ENCODE results near the gene ANXA10. TPM values are rescaled to one million over a fixed set of nuclear protein-coding genes. Genes with fewer than 3 reads are reported as not detected.

The ANXA10 gene
- total RNA-seq, 1 experiment from 2014 or later: not detected

DNA sequence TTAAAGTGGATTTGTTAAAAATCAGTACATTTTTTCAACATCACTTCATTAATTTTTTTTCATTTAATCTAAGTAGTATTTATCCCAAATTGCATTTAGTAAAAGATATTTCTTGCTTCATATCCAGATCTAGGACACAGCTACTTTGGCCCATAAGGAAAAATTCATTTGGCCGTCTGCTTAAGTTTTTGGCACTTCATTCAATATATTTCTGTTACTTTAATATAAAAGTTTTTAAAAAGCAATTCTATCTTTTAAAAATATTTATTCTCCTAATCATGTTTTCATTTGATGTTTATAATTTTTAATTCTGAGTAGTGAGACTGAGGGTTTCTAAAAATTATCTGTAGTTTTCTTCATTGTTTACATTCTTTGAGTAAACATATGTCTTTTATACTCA, 28.5 kb downstream of the ANXA10 start:
- CTCF ChIA-PET: no interaction called here
- intact Hi-C loops (cut with micrococcal nuclease): no loop called here

GRCh38 chr4:168124008-168124641, 31.8 kb downstream of the ANXA10 start:
- ChIA-PET CTCF (interaction anchor here (0.6 to 1.3 kb wide), 4 partner anchors 10 to 1111 kb away, joined by 3 to 6 read pairs (median 4); no protein-coding TSS in a partner anchor), POLR2A (interaction anchor here (0.6 to 1.3 kb wide), 3 partner anchors 12 to 403 kb away, joined by 3 read pairs; no protein-coding TSS in a partner anchor)
- BruUV-seq (replicated peaks): no TSS peak
- TF ChIP-seq, protein P1, sequence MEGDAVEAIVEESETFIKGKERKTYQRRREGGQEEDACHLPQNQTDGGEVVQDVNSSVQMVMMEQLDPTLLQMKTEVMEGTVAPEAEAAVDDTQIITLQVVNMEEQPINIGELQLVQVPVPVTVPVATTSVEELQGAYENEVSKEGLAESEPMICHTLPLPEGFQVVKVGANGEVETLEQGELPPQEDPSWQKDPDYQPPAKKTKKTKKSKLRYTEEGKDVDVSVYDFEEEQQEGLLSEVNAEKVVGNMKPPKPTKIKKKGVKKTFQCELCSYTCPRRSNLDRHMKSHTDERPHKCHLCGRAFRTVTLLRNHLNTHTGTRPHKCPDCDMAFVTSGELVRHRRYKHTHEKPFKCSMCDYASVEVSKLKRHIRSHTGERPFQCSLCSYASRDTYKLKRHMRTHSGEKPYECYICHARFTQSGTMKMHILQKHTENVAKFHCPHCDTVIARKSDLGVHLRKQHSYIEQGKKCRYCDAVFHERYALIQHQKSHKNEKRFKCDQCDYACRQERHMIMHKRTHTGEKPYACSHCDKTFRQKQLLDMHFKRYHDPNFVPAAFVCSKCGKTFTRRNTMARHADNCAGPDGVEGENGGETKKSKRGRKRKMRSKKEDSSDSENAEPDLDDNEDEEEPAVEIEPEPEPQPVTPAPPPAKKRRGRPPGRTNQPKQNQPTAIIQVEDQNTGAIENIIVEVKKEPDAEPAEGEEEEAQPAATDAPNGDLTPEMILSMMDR (IDR thresholded peaks at IDR 0.05; ENCODE audit: unreplicated experiment): no peak
- H3K27ac Mint-ChIP-seq (ENCODE audit: low read depth, unreplicated experiment): peak overlapping the region; percentile 49
- no peaks in the 10 kb centered on the region for H3K27me3 Mint-ChIP-seq (ENCODE audit: insufficient read depth, unreplicated experiment)
- intact Hi-C loops (cut with micrococcal nuclease): no loop called here
- H3K9me3 Mint-ChIP-seq (ENCODE audit: unreplicated experiment): no peaks in the 10 kb centered on the region
- peak; percentile 32 for DNase-seq (ENCODE audit: unreplicated experiment)
- no peaks in the 10 kb centered on the region for H3K36me3 Mint-ChIP-seq (ENCODE audit: insufficient read depth, unreplicated experiment)
- peaks cover 14% of the 10 kb centered on the region for H3K4me1 Mint-ChIP-seq (ENCODE audit: insufficient read depth, unreplicated experiment)
- peak overlapping the region; percentile 0 for H3K4me3 Mint-ChIP-seq (ENCODE audit: unreplicated experiment)

More for the DNA sequence above, 28.5 kb downstream of the ANXA10 start:
- Mint-ChIP-seq H3K4me1 (ENCODE audit: insufficient read depth, unreplicated experiment) (peaks cover 14% of the 10 kb centered on the region), H3K27me3 (ENCODE audit: insufficient read depth, unreplicated experiment) (no peaks in the 10 kb centered on the region), H3K27ac (ENCODE audit: low read depth, unreplicated experiment) (no peak overlapping the region), H3K9me3 (ENCODE audit: unreplicated experiment) (no peaks in the 10 kb centered on the region), H3K4me3 (ENCODE audit: unreplicated experiment) (no peak overlapping the region), H3K36me3 (ENCODE audit: insufficient read depth, unreplicated experiment) (no peaks in the 10 kb centered on the region)
- DNase-seq (ENCODE audit: unreplicated experiment): no peak
- BruUV-seq (replicated peaks): no TSS peak
- TF ChIP-seq, protein P1 (IDR thresholded peaks at IDR 0.05; ENCODE audit: unreplicated experiment): no peak
- POLR2A ChIA-PET: no interaction called here

GRCh38 chr4:168126952-168127351, 34.6 kb downstream of the ANXA10 start:
- Mint-ChIP-seq H3K4me1 (ENCODE audit: insufficient read depth, unreplicated experiment) (peaks cover 14% of the 10 kb centered on the region), H3K9me3 (ENCODE audit: unreplicated experiment) (no peaks in the 10 kb centered on the region), H3K27ac (ENCODE audit: low read depth, unreplicated experiment) (no peak overlapping the region), H3K36me3 (ENCODE audit: insufficient read depth, unreplicated experiment) (no peaks in the 10 kb centered on the region), H3K4me3 (ENCODE audit: unreplicated experiment) (no peak overlapping the region), H3K27me3 (ENCODE audit: insufficient read depth, unreplicated experiment) (no peaks in the 10 kb centered on the region)
- CTCF ChIA-PET: interaction anchor here (4.4 kb wide), 1 partner anchor 27 kb away, joined by 23 read pairs; no protein-coding TSS in a partner anchor
- DNase-seq (ENCODE audit: unreplicated experiment): no peak
- TF ChIP-seq, protein P1 (IDR thresholded peaks at IDR 0.05; ENCODE audit: unreplicated experiment): no peak
- BruUV-seq (replicated peaks): no TSS peak
- intact Hi-C loops (cut with micrococcal nuclease): no loop called here
- POLR2A ChIA-PET: interaction anchor here (1.3 kb wide), 1 partner anchor 11 kb away, joined by 3 read pairs; no protein-coding TSS in a partner anchor

DNA sequence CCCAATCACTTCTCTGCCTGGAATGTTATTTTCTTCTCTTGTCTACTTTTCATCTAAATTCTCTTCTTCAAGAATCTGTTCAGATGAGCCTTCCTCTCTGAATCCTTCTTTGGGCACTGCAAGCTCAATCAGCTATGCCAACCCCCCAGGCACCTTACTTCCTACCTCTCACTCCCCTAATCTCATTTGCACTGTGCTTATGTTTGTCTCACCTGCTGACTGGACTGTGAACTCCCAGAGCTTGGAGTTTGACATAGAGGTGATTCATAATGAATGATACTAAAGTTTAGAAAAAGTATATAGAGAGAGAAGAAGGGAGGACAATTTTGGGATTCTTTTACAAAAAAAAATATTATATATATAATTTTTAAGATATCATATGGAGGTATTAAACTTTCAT, 36.3 kb downstream of the ANXA10 start:
- ChIA-PET POLR2A (no interaction called here), CTCF (interaction anchor here (0.6 to 4.4 kb wide), 4 partner anchors 13 to 778 kb away, joined by 3 to 23 read pairs (median 6); no protein-coding TSS in a partner anchor)
- H3K36me3 Mint-ChIP-seq (ENCODE audit: insufficient read depth, unreplicated experiment): no peaks in the 10 kb centered on the region
- no peak overlapping the region for H3K4me3 Mint-ChIP-seq (ENCODE audit: unreplicated experiment)
- TF ChIP-seq, protein P1 (IDR thresholded peaks at IDR 0.05; ENCODE audit: unreplicated experiment): no peak
- no TSS peak for BruUV-seq (replicated peaks)
- no peaks in the 10 kb centered on the region for H3K9me3 Mint-ChIP-seq (ENCODE audit: unreplicated experiment)
- H3K27ac Mint-ChIP-seq (ENCODE audit: low read depth, unreplicated experiment): no peak overlapping the region
- H3K4me1 Mint-ChIP-seq (ENCODE audit: insufficient read depth, unreplicated experiment): peaks cover 14% of the 10 kb centered on the region
- no peaks in the 10 kb centered on the region for H3K27me3 Mint-ChIP-seq (ENCODE audit: insufficient read depth, unreplicated experiment)
- intact Hi-C loops (cut with micrococcal nuclease): no loop called here
- no peak for DNase-seq (ENCODE audit: unreplicated experiment)

Measured in MCF 10A (cell line).